BLaER1 treated with 17β-estradiol and CSF1 and Interleukin-3, amounts not matched to agents 10 nM and 100 nM (cell line): Measurements from ENCODE around the gene LRRC55.

Experiments
- H3K27ac ChIP-seq, 11 experiments: shearing (Covaris generic); formaldehyde crosslinking; 2 replicates each; pipeline ENCODE4 v1.8.1; 2022
- H3K27me3 ChIP-seq, 11 experiments: shearing (Covaris generic); formaldehyde crosslinking; 2 replicates each; pipeline ENCODE4 v1.8.1; 2022
- H3K36me3 ChIP-seq, 11 experiments: shearing (Covaris generic); formaldehyde crosslinking; 2 replicates each; pipeline ENCODE4 v1.8.1; 2022
- H3K4me1 ChIP-seq, 10 experiments: shearing (Covaris generic); formaldehyde crosslinking; 2 replicates each; pipeline ENCODE4 v1.8.1; 2022
- H3K4me2 ChIP-seq, 11 experiments: shearing (Covaris generic); formaldehyde crosslinking; 2 replicates each; pipeline ENCODE4 v1.8.1; 2022
- H3K4me3 ChIP-seq, 10 experiments: shearing (Covaris generic); formaldehyde crosslinking; 2 replicates each; pipeline ENCODE4 v1.8.1; 2022
- H3K9ac ChIP-seq, 11 experiments: shearing (Covaris generic); formaldehyde crosslinking; 2 replicates each; pipeline ENCODE4 v1.8.1; 2022
- H3K9me3 ChIP-seq, 11 experiments: shearing (Covaris generic); formaldehyde crosslinking; replicated peaks in 1 of 11; 2 replicates each; pipeline ENCODE4 v1.8.1; 2022
- H4K20me1 ChIP-seq, 11 experiments: shearing (Covaris generic); formaldehyde crosslinking; 2 replicates each; pipeline ENCODE4 v1.8.1; 2022
- Cebpa-rat ChIP-seq, 11 experiments: shearing (Covaris generic); IDR thresholded peaks; 2 replicates each; pipeline ENCODE4 v1.8.1; 2022

LRRC55 gene

GRCh38 chr11:57217053-57217452 is 35.3 kb downstream of the LRRC55 start:
- no peaks in the 10 kb centered on the region for H4K20me1 ChIP-seq
- no peak for TF ChIP-seq Cebpa-rat (IDR thresholded peaks at IDR 0.05)
- no peaks in the 10 kb centered on the region for H3K36me3 ChIP-seq
- H3K9me3 ChIP-seq = no peaks in the 10 kb centered on the region
- H3K9ac ChIP-seq = no peak overlapping the region
- no peak overlapping the region for H3K4me3 ChIP-seq
- peak overlapping the region in 4 of 11 experiments; percentile 19 to 49 (median 42); a peak in 8 of 22 replicates for H3K4me2 ChIP-seq
- H3K27ac ChIP-seq = no peak overlapping the region
- peaks cover 17 to 75% (median 40%) of the 10 kb centered on the region in 10 experiments for H3K4me1 ChIP-seq
- H3K27me3 ChIP-seq = peaks cover 0 to 14% (median 0%) of the 10 kb centered on the region in 11 experiments; a peak in 3 of 22 replicates

- no peaks in the 10 kb centered on the region for H4K20me1 ChIP-seq
- no peaks in the 10 kb centered on the region for H3K9me3 ChIP-seq
- H3K4me1 ChIP-seq = peaks cover 12 to 70% (median 35%) of the 10 kb centered on the region in 10 experiments
- peak overlapping the region in 8 of 11 experiments; percentile 10 to 75 (median 60); a peak in 13 of 22 replicates for H3K27ac ChIP-seq
- peak in 8 of 11 experiments; percentile 9 to 78 (median 61); a peak in 9 of 22 replicates for TF ChIP-seq Cebpa-rat (IDR thresholded peaks at IDR 0.05)
- H3K36me3 ChIP-seq = no peaks in the 10 kb centered on the region
- peak overlapping the region in 1 of 11 experiments; percentile 47; a peak in 3 of 22 replicates for H3K9ac ChIP-seq
- peaks cover 0 to 20% (median 0%) of the 10 kb centered on the region in 11 experiments; a peak in 2 of 22 replicates for H3K27me3 ChIP-seq
- H3K4me3 ChIP-seq = peak overlapping the region in 2 of 10 experiments; percentile 9 to 15; a peak in 2 of 20 replicates
- H3K4me2 ChIP-seq = peak overlapping the region in 9 of 11 experiments; percentile 9 to 88 (median 76); a peak in 17 of 22 replicates
Measured at GRCh38 chr11:57219021-57219627, 37.4 kb downstream of the LRRC55 start.

- peak overlapping the region; percentile 51 to 82 (median 71) for H3K4me2 ChIP-seq
- no peak overlapping the region for H3K27ac ChIP-seq
- no peak overlapping the region for H3K9ac ChIP-seq
- H3K9me3 ChIP-seq = 0 out of 22 replicates have a peak, but pooled peaks cover 0 to 5% (median 0%) of the 10 kb centered on the region in 11 experiments
- H3K4me3 ChIP-seq = no peak overlapping the region
- no peaks in the 10 kb centered on the region for H4K20me1 ChIP-seq
- no peak for TF ChIP-seq Cebpa-rat (IDR thresholded peaks at IDR 0.05)
- peaks cover 0 to 20% (median 0%) of the 10 kb centered on the region in 11 experiments; a peak in 2 of 22 replicates for H3K27me3 ChIP-seq
- no peaks in the 10 kb centered on the region for H3K36me3 ChIP-seq
- peaks cover 12 to 51% (median 32%) of the 10 kb centered on the region in 10 experiments for H3K4me1 ChIP-seq
Measured at GRCh38 chr11:57222239-57222638, 40.5 kb downstream of the LRRC55 start.

GRCh38 chr11:57223601-57224000 is 41.8 kb downstream of the LRRC55 start:
- no peak for TF ChIP-seq Cebpa-rat (IDR thresholded peaks at IDR 0.05)

GRCh38 chr11:57224128-57224527 is 42.4 kb downstream of the LRRC55 start:
- Histone ChIP-seq H3K27me3 (peaks cover 0 to 34% (median 0%) of the 10 kb centered on the region in 11 experiments; a peak in 3 of 22 replicates), H4K20me1 (no peaks in the 10 kb centered on the region), H3K9ac (no peak overlapping the region), H3K27ac (no peak overlapping the region), H3K4me3 (no peak overlapping the region), H3K36me3 (no peaks in the 10 kb centered on the region), H3K4me1 (peaks cover 12 to 39% (median 24%) of the 10 kb centered on the region in 10 experiments), H3K9me3 (0 out of 22 replicates have a peak, but pooled peaks cover 0 to 5% (median 0%) of the 10 kb centered on the region in 11 experiments), H3K4me2 (no peak overlapping the region)
- no peak for TF ChIP-seq Cebpa-rat (IDR thresholded peaks at IDR 0.05)

More at GRCh38 chr11:57223601-57224000, 41.8 kb downstream of the LRRC55 start:
- Histone ChIP-seq H3K4me1 (peaks cover 12 to 44% (median 29%) of the 10 kb centered on the region in 10 experiments), H3K27ac (no peak overlapping the region), H3K36me3 (no peaks in the 10 kb centered on the region), H4K20me1 (no peaks in the 10 kb centered on the region), H3K4me2 (no peak overlapping the region), H3K27me3 (peaks cover 0 to 30% (median 0%) of the 10 kb centered on the region in 11 experiments; a peak in 3 of 22 replicates), H3K9me3 (0 out of 22 replicates have a peak, but pooled peaks cover 0 to 5% (median 0%) of the 10 kb centered on the region in 11 experiments), H3K4me3 (no peak overlapping the region), H3K9ac (no peak overlapping the region)

- H3K9ac ChIP-seq = no peak overlapping the region
- H3K27ac ChIP-seq = no peak overlapping the region
- H3K4me1 ChIP-seq = peaks cover 12 to 34% (median 20%) of the 10 kb centered on the region in 10 experiments
- H3K9me3 ChIP-seq = 0 out of 22 replicates have a peak, but pooled peaks cover 0 to 5% (median 0%) of the 10 kb centered on the region in 11 experiments
- peaks cover 0 to 35% (median 0%) of the 10 kb centered on the region in 11 experiments; a peak in 3 of 22 replicates for H3K27me3 ChIP-seq
- no peak overlapping the region for H3K4me2 ChIP-seq
- no peak for TF ChIP-seq Cebpa-rat (IDR thresholded peaks at IDR 0.05)
- H3K36me3 ChIP-seq = no peaks in the 10 kb centered on the region
- H4K20me1 ChIP-seq = no peaks in the 10 kb centered on the region
- H3K4me3 ChIP-seq = no peak overlapping the region
Measured at GRCh38 chr11:57224537-57224936, 42.8 kb downstream of the LRRC55 start.

GRCh38 chr11:57228600-57228999 is 46.8 kb downstream of the LRRC55 start:
- Histone ChIP-seq H4K20me1 (no peaks in the 10 kb centered on the region), H3K4me1 (peaks cover 0 to 10% (median 7%) of the 10 kb centered on the region in 10 experiments; a peak in 12 of 20 replicates), H3K27ac (no peak overlapping the region), H3K9me3 (0 out of 22 replicates have a peak, but pooled peaks cover 0 to 9% (median 0%) of the 10 kb centered on the region in 11 experiments), H3K27me3 (peaks cover 0 to 64% (median 0%) of the 10 kb centered on the region in 11 experiments; a peak in 7 of 22 replicates), H3K9ac (no peak overlapping the region), H3K36me3 (no peaks in the 10 kb centered on the region), H3K4me2 (no peak overlapping the region), H3K4me3 (no peak overlapping the region)
- no peak for TF ChIP-seq Cebpa-rat (IDR thresholded peaks at IDR 0.05)

GRCh38 chr11:57230316-57230715 is 48.6 kb downstream of the LRRC55 start:
- Histone ChIP-seq H3K4me3 (no peak overlapping the region), H3K9ac (no peak overlapping the region), H3K36me3 (no peaks in the 10 kb centered on the region), H4K20me1 (no peaks in the 10 kb centered on the region), H3K27me3 (peaks cover 0 to 76% (median 0%) of the 10 kb centered on the region in 11 experiments; a peak in 7 of 22 replicates), H3K9me3 (0 out of 22 replicates have a peak, but pooled peaks cover 0 to 9% (median 0%) of the 10 kb centered on the region in 11 experiments), H3K4me1 (peaks cover 0 to 10% (median 7%) of the 10 kb centered on the region in 10 experiments; a peak in 12 of 20 replicates), H3K4me2 (no peak overlapping the region), H3K27ac (no peak overlapping the region)
- TF ChIP-seq Cebpa-rat (IDR thresholded peaks at IDR 0.05) = no peak
